GM21526 (cell line): Measurements from ENCODE around the gene RHBDL3.

Experiments used
- ATAC-seq: cut with Tn5 transposase; IDR thresholded peaks from one replicate; pipeline ENCODE4 v1.9.1; 2021; ENCODE audit warnings: moderate library complexity; ENCODE audit not compliant: unreplicated experiment, low FRiP score

RHBDL3 gene

DNA sequence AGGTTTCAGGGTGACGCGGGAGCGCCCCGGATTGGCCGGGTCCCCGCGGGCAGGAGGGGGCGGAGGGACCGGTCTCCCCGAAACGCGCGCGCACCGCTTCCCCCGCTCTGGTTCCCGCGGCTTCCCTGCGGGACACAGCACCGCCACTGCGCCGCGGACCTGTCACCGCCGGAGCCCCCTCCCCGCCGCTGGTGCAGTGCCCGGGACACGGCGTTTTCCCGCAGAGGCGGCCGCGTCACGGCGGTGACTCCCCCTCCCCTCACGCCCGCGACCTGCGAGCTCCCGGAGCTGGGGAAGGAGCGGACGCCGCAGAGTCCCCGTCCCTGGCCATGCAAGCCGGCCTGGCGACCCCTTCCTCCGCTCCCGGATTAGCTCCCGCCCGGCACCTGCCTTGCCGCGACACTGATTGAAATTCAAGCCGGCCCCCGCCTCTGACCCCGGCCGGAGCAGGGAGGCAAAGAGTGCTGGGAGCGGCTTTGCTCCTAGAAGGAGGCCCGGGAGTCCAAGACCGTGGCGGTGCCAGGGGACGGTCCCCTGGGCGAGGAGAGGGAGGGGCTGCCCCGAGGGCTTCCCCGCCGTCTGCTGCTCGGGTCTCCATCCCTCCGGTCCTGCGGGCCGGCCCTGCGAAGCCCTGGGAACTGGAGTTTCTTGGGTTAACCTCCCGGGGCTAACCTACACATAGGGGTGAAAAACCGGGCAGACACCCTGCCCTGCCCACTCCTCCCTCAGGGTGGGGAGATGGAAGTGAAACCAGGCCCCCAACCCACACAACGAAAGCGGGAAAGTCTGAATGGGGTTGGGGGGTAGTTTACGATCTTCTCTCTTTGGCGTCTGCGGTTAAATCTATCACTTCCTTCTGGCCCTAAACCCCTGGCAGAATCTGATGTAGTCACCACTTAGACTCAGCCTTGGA, 1.0 kb downstream of the RHBDL3 start:
- ATAC-seq: no peak

DNA sequence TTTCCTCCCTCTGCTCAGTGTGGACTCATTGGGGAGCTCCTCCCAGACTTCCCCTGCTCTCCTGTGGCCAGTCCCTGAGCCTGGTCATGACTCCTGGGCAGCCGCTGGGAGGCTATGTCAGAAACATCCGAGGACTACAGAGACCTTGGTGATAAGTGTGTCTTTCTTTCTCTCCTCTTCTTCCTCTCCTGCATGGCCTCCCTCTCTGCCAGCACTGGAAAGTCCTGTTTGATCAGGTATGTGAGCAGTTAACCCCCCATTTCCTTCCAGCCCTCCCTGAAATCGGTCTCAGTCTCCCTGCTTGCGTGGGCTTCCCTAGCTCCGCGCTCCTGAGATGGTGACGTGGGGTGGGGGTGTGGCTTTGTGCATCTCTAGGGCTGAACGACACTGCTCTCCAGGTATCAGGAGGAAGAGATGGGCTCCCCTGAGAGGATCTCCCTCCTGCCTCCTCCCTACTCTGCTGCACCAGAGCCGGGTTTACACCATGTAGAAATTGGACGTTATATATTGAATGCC, 2.1 kb downstream of the RHBDL3 start:
- no peak for ATAC-seq

DNA sequence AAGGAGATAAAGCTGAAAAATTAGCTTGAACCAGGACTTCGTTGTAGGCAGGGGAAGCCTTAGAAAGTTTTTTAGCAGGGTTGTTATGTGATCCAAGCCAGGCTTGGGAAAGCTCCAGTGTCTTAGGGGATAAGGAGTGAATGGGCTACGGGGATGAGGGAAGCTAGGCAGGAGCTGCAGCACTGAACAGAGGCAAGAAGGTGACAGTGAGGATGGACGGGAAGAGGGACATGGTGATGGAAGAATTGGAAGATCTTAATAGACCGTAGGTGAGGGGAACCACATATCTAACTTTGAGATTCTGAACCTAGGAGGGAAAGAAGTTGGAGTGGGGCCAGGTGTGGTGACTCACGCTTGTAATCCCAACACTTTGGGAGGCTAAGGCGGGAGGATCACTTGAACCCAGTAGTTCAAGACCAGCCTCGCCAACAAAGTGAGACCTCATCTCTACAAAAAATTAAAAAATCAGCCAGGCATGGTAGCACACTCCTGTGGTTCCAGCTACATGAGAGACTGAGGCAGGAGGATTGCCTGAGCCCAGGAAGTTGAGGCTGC, 3.2 kb downstream of the RHBDL3 start:
- ATAC-seq: no peak

DNA sequence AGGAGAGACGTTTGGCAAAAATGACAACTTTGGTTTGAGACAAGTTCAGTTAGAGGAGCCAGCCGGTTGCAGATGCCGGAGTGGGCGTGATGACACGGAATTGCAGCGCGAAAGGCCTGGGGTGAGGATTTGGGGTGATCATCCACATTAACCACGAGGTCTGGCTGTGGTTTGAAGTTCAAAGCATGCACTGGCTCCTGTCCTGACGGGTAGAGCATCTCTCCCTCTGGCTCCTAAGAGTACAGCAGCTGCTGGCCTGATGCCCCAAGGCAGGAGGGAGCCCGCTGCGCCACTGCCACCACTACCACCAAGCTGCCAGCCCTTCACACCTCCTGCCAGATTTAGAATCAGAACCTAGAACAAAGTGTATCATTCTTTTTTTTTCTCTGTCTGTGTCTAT, 3.7 kb downstream of the RHBDL3 start:
- no peak for ATAC-seq

DNA sequence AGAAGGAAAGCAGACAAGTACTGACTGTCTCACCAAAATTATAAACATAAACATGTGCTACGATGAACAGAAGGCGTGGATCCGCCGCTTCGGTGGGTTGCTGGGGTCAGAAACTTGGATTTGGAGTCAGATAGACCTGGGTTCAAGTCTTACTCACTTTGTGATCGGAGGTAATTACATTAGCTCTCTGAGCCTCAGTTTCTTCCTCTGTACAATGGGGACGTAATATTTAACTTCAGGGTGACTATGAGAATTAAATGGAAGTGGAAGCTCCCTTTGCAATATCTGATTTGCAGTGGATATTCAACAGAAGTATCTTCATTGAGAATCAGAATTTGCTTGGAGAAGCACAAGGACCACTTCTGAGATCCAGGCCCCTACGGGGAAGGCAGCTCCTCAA, 6.2 kb downstream of the RHBDL3 start:
- ATAC-seq: no peak

DNA sequence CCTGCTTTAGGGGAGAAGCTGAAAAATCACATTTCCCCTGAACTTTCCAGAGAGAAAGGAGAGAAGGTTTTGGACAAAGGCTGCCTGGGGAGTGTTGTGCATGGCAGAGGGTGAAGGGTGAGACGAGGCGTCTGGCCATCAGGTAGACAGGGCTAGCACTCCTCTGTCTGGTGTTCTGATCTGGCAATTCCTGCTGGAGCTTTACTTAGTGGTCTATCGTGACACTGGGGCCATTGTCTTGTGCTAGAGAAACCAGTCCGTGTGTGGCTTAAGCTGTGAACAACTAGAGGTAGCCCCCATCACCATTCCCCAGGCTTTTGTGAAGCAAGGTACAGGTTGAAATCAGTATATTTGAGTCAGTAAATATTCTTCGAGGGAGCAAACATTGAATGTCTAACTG, 8.5 kb downstream of the RHBDL3 start:
- no peak for ATAC-seq

DNA sequence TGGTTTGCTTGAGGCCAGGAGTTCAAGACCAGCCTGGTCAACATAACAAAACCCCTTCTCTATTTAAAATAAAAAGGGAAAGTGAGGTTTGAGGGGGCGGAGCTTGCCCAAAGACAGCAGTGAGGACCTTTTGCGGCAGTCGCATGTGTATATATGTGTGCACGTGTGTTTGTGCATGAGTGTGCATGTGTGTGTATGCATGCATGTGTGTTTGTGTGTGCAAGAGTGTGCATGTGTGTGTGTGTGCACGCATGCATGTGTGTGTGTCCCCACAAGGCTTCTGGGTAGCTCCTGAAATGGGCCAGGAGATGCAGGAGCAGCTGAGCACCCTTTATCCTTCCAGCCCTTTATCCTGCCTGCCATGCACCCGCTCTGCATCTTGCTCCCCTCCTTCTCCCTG, 9.0 kb downstream of the RHBDL3 start:
- ATAC-seq: no peak

DNA sequence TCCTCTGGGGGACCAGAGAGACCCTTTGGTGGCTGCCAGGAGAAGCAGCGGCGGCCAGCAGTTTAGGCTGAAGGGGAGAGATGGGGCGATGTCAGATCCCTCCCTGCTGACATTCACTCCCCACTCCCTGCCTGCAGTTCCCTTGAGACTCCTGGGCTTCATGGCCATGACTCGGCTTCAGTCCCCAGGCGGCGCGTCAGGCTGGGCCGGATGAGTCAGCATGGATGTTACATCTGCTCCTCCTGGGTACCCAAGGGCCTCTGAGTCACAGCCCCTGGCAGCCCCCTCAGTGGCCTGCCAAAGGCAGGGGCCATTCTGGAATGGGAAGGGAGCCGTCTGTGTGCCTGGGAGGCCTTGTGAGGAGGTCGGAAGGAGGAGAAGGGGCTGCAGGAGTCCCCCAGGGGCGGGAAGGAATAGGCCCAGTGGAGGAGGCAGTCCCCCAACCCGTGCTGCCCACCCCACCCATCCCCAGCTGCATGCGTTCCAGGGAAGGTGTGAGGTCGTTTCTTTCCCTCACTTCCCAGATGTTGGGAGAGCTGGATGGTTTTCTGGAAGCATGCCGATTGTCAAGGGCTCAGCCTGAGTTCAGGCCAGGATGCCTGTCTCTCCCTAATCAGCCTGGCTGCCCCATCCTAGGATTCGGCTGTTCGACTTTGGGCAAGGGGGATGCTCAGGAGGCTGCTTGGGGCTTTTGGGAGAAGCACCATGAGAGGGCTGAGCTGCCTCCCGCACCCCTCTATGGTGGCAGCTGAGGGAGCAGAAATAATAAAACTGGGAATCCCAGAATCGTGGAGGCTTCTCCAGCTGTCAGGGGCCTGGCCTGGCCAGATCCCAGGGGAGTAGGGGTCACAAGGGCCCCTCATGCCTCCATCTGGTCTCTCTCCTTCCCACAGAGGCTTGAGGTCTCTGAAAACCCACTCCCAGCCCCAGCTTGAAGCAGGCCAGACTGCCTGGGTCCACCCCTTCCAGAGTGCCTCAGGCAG, 9.7 kb downstream of the RHBDL3 start:
- no peak for ATAC-seq

DNA sequence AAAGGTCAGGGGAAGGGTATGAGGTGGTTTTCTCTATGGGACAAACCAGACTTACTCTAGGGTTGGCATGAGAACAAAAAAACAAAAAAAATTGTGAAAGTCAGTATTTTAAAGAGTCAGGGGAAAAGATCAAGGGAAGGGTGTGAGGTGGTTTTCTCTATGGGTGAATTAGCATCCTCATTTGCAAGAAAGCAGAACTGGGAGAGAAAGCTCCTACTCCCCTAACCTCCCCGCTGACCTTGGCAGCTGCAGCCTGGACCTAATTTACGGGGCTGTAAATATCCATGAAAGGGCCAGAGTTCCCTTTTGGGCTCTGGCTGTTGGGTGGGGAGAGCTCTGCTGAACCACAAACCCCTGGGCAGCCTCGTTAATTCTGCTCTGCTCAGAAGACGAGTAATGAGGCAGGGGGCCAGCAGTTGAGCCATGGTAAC, 10.6 kb downstream of the RHBDL3 start:
- no peak for ATAC-seq

DNA sequence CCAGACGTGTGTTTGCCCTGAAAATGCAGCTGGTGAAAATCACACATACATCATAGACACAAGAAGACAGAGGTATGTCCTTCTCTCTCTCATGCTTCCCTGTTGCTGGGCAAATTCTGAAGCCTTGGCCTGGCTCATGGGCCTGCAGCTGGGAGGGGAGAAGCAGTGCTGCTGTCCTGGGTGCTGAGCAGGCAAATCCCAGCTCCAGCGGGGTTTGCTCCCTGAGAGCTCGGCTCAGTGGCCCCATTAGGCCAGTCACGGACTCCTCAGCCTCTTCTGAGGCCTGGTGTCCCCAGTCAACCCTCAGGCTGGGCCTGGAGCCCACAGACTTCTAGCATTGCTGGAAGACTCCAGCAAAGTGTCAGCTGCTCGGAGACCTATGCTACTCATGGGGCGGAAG, 11.7 kb downstream of the RHBDL3 start:
- ATAC-seq: no peak

DNA sequence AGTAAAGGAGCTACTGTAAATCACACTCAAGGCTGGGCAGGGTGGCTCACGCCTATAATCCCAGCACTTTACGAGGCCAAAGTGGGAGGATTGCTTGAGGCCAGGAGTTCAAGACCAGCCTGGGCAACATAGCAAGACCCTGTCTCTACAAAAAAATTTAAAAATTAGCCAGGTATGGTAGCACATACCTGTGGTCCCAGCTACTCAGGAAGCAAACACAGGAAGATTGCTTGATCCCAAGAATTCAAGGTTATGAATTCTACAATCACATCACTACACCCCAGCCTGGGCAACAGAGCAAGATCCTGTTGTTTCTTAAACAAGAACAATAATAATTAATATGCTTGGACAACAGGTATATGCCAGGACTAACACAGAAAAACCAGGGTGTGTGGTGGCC, 13.2 kb downstream of the RHBDL3 start:
- no peak for ATAC-seq

DNA sequence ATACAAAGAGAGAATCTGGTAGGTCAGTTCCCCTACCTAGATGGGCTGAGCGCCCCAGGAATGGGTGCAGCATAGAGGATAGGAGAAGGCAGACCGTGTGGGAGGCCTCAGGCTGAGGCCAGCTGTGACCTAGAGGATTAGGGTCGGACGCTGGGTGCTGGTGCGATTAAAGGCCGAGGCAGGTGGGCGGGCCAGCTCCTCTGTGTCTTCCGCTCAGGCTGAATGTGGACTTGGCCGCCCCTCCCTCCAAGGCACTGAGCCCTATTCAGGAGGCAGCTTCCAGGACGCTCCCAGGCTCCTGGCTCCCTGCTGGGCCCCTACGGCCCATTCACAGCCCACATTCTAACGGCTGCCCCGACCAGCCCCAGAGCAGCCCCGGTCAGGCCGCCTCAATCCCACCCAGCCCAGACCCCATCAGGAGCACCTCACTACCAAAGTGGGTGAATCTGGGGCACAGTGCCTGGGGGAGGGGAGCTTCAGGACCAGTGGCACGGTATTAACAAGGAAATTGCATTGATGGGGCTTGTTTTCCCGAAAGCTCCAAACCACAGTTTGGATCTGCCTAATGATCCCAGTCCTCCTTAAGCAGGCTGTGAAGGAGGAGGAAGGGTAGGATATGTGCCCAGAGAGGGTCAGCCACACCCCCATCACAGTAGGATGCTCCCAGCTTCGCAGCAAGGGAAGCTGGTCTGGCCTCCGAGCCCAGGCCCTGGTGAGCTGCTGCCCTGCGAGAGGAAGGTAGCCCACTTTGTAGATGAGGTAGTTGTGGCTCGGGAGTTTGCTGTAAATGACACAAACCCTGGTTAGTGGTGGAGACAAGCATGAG, 14.5 kb downstream of the RHBDL3 start:
- no peak for ATAC-seq

DNA sequence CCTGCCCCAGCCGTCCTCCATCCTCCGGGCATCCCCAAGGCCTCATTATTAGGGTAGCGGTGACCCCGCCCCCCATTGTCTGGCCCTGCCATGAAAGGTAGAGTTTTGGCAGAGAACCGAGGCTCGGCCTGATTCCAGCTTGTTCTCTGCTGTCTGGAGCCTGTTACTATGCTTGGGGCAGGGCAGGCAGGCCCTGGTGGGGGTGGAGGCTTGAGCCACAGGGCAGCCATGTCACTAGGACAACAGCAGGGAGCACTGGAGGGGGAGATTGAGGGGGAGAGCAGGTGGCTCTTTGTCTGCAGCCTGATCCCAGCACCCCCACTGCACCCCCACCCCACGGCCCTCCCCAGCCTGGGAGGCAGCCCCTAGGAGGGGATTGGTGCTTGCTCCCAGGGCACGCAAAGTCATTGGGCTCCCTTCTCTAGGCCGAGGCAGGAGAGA, 15.4 kb downstream of the RHBDL3 start:
- no peak for ATAC-seq

DNA sequence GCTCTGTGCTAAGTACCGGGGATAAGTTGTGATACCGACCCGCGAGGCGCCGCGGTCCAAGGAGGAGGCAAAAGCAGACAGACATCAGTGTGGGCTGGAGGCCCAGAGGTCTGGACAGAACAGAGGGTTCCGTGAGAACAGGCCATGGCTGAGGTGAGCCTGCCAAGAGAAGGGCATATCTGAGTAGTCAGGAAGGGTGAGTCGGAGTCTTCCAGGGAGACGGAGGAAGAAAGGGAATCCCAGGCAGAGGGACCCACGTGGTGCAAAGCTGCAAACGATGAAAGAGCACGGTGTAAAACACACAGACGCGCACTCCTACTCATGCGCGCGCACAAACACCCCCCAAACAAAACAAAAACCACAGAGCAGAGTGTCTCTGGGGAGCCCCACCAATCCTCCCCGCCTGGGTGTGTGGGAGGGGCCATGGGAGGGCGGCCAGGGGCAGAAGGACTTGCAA, 18.1 kb downstream of the RHBDL3 start:
- ATAC-seq: no peak

DNA sequence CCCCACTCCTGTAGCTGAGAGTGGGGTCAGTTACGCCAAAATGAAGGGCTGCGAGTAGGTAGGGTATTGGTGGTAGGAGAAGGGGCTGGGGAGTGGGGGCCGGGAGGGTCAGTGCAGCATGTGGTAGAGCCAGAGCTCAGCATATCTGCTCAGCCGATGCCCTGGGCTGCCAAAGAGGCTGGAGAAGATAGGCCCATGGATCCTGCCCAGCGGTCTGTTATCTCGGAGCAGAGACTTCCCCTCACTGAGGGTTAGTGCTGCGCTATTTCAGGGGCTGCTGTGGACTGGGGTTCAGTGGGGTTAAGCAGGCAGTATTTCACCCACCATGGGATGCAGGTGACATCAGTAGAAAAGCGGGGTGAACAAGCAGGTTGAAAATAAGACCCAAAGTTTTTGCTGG, 19.7 kb downstream of the RHBDL3 start:
- ATAC-seq: no peak

DNA sequence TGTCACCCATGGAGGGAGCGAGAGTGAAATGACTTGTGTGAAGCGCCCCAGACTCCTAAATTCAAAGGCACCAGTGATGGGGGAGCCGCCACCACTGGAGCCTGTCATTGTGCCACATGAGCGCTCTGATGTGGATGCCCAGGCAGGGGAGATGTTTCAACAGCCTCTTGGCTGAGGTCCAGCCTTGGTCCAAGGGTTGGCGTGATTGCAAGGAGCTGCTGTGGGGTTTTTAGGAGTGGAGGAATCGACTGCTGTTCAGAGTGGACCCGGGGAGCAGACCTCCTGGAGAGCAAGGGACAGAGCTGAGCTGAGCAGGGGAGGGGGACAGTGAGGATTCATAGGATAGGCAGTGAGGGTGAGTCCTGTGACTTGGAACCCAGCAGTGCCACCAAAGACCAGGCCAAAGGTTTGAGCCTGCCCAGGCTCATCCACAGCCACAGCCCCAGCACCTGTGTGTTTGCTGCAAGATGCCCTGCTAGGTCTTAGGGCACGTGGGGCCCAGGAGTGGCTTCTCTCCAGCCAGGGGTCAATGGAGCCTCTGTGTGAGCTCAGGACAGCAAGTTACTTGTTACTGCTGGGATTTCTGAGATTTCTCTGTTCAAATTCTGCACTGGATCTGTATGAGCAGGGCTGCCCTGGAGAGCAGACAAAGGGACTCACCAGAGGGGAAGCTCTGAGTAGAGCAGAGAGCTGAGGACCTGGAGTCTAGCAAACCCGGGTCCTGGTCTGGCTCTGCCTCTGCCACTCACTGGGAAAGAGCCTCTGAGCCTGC, 20.3 kb downstream of the RHBDL3 start:
- no peak for ATAC-seq

DNA sequence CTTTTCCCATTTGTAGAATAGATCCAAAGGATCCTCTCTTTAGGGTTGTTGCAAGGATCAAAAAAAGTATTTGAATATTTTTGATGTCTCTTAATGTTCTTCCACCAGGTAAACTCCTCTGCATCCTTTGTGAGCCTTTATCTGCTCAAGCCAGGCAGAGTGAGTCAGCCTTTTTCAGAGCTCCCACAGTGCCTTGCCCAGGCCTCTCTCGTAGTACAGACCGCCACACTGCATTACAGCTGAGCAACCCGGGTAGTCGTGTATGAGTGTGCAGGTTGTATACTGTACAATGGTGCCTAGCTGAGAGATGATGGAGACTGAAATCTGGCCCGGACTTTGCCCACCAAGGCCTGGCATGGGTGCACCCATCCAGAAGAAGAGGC, 20.9 kb downstream of the RHBDL3 start:
- ATAC-seq: no peak

DNA sequence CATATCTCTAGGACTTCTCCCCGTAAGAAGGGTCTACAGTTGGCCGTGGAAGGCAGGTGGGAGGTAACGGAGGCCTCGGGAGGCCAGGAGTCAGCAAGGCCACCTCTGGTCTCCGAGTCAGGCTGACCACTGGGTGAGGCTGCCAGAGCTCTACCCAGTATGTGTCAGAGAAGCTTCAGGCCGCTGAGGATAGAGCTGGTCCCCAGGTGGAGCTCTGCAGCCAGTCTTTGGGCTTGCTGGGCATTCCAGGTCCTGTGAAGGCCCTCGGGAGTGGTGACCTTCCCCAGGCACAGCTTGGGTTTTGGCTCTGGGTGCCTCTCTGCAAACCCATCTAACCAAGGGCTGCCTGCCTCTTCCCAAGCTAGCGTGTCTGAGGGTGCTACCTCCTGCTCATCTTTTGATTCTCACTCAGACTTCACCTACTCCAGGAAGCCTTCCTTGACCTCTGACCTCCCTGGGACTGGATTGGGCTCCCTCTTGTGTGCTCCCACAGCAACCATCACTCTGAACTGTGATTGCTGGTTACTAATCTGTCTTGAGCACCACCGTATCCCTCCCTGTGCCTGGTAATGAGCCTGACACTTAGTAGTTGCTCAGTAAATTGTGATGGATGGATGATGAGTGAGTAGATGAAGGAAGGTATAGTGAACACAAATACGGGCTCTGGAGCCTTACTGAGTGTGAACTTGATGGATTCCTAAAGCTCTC, 22.3 kb downstream of the RHBDL3 start:
- ATAC-seq: no peak

DNA sequence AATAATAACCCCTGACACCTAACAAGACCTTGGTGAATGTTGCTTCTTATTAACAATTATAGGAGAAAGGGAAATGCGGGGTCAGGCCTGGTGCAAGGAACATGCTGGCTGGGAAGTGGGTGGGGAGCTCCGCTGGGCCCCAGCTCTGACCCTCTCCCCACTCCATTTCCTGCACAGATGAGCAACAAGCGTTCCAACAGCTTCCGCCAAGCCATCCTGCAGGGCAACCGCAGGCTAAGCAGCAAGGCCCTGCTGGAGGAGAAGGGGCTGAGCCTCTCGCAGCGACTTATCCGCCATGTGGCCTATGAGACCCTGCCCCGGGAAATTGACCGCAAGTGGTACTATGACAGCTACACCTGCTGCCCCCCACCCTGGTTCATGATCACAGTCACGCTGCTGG, 23.0 kb downstream of the RHBDL3 start:
- no peak for ATAC-seq
